ENCODE measurements around the gene ZNF77.
"Not testable (repeated sequence)": the region's sequence is repeated elsewhere in the genome, so short reads cannot be mapped to it uniquely, and the experiment has no call there.

The ZNF77 gene

GRCh38 chr19:2944775-2945574 is at the start of gene ZNF77:
TSS of gene ZNF77 (minus strand) at chr19:2944971. CDS start at chr19:2944840, 131 bp downstream.
- DNase-seq (ENCODE audit: low spot score), result peak; percentile 89

GRCh38 chr19:2993579-2993978 is 48.8 kb upstream of the ZNF77 start:
- DNase-seq (ENCODE audit: low spot score), result no peak

- DNase-seq (ENCODE audit: low spot score), result no peak
Measured at GRCh38 chr19:2992958-2993357, 48.2 kb upstream of the ZNF77 start.

- DNase-seq (ENCODE audit: low spot score), result not testable (repeated sequence)
Measured at GRCh38 chr19:2992333-2992732, 47.6 kb upstream of the ZNF77 start.

GRCh38 chr19:2989236-2989946 is 44.6 kb upstream of the ZNF77 start:
- no peak for DNase-seq (ENCODE audit: low spot score)

- DNase-seq (ENCODE audit: low spot score), result no peak
Measured at GRCh38 chr19:2988568-2988967, 43.8 kb upstream of the ZNF77 start.

GRCh38 chr19:2987797-2988196 is 43.0 kb upstream of the ZNF77 start:
- DNase-seq (ENCODE audit: low spot score), result no peak

GRCh38 chr19:2986951-2987524 is 42.3 kb upstream of the ZNF77 start:
- DNase-seq (ENCODE audit: low spot score), result no peak

GRCh38 chr19:2984215-2984528 is 39.4 kb upstream of the ZNF77 start:
- no peak for DNase-seq (ENCODE audit: low spot score)

GRCh38 chr19:2983351-2984214 is 38.8 kb upstream of the ZNF77 start:
- DNase-seq (ENCODE audit: low spot score), result no peak

GRCh38 chr19:2982983-2983350 is 38.2 kb upstream of the ZNF77 start:
- DNase-seq (ENCODE audit: low spot score), result no peak

- no peak for DNase-seq (ENCODE audit: low spot score)
Measured at GRCh38 chr19:2982561-2982960, 37.8 kb upstream of the ZNF77 start.

- no peak for DNase-seq (ENCODE audit: low spot score)
Measured at GRCh38 chr19:2981898-2982297, 37.1 kb upstream of the ZNF77 start.

- no peak for DNase-seq (ENCODE audit: low spot score)
Measured at GRCh38 chr19:2978772-2979171, 34.0 kb upstream of the ZNF77 start.

GRCh38 chr19:2978166-2978767 is 33.5 kb upstream of the ZNF77 start:
- no peak for DNase-seq (ENCODE audit: low spot score)

- no peak for DNase-seq (ENCODE audit: low spot score)
Measured at GRCh38 chr19:2977746-2978138, 33.0 kb upstream of the ZNF77 start.

GRCh38 chr19:2977001-2977745 is 32.4 kb upstream of the ZNF77 start, which contains the start of gene TLE6:
TSS of gene TLE6 (plus strand) at chr19:2977564. CDS start at chr19:2978234, 670 bp downstream.
- peak; percentile 41 for DNase-seq (ENCODE audit: low spot score)

- DNase-seq (ENCODE audit: low spot score), result no peak
Measured at GRCh38 chr19:2976609-2977000, 31.8 kb upstream of the ZNF77 start.

- DNase-seq (ENCODE audit: low spot score), result no peak
Measured at GRCh38 chr19:2974342-2975041, 29.7 kb upstream of the ZNF77 start.

- no peak for DNase-seq (ENCODE audit: low spot score)
Measured at GRCh38 chr19:2973229-2973628, 28.5 kb upstream of the ZNF77 start.
